CD14-positive monocyte (primary cell): ENCODE data around the gene MYO5B. TPM values are rescaled to one million over a fixed set of nuclear protein-coding genes. Genes with fewer than 3 reads are reported as not detected.

Source experiments
- DNase-seq, 3 donors: peaks; one replicate each; pipeline ENCODE4 v3.0.0-alpha.2; 2011 to 2022
- H2AFZ ChIP-seq: 2 replicates; pipeline ENCODE4 v1.6.0; 2012; ENCODE audit warnings: mild to moderate bottlenecking, low read depth, low read length, inconsistent platforms; ENCODE audit not compliant: insufficient read depth, poor library complexity, severe bottlenecking
- H3K27ac ChIP-seq, 2 donors: 1 replicate in 1 of 2; 2 replicates in 1 of 2; pipeline ENCODE4 v1.5.1; 2012 to 2013; ENCODE audit warnings: low read length in 2 of 2, control low read depth in 1 of 2, inconsistent platforms in 1 of 2, low read depth in 1 of 2, mild to moderate bottlenecking in 1 of 2
- H3K27me3 ChIP-seq, 2 donors: one replicate each; pipeline versions ENCODE4 v1.6.0 to v1.6.1; 2011 to 2013; ENCODE audit warnings: low read length in 2 of 2; ENCODE audit not compliant: control insufficient read depth in 2 of 2, insufficient read depth in 2 of 2
- H3K36me3 ChIP-seq, 2 donors: replicated peaks in 1 of 2; 1 replicate in 1 of 2; 2 replicates in 1 of 2; pipeline versions ENCODE4 v1.5.1 to v1.6.1; 2012 to 2013; ENCODE audit warnings: low read length in 2 of 2, control low read depth in 1 of 2, inconsistent platforms in 1 of 2, mild to moderate bottlenecking in 1 of 2; ENCODE audit not compliant: insufficient read depth in 2 of 2, control insufficient read depth in 1 of 2
- H3K4me1 ChIP-seq, 2 donors: 1 replicate in 1 of 2; 2 replicates in 1 of 2; pipeline versions ENCODE4 v1.5.1 to v1.6.1; 2012 to 2013; ENCODE audit warnings: low read length in 2 of 2, control low read depth in 1 of 2, inconsistent platforms in 1 of 2, mild to moderate bottlenecking in 1 of 2, moderate library complexity in 1 of 2; ENCODE audit not compliant: insufficient read depth in 2 of 2, control insufficient read depth in 1 of 2
- H3K4me2 ChIP-seq: replicated peaks from 2 replicates; pipeline ENCODE3; 2012; ENCODE audit warnings: low read length, moderate library complexity, mild to moderate bottlenecking; ENCODE audit not compliant: poor library complexity, severe bottlenecking; ENCODE audit errors: extremely low read depth
- H3K4me3 ChIP-seq, 3 experiments: fragments of 200-600 bp in 1 of 3; sonication (generic) in 1 of 3; replicated peaks in 1 of 3; 1 replicate in 2 of 3; 2 replicates in 1 of 3; pipeline ENCODE4 v1.5.1; 2011 to 2013; ENCODE audit warnings: low read length in 3 of 3, mild to moderate bottlenecking in 3 of 3, control low read depth in 2 of 3, low read depth in 2 of 3, inconsistent platforms in 1 of 3, moderate library complexity in 1 of 3
- H3K79me2 ChIP-seq: 2 replicates; pipeline ENCODE4 v1.6.0; 2012; ENCODE audit warnings: mild to moderate bottlenecking, control low read depth, inconsistent platforms, low read length, moderate library complexity; ENCODE audit not compliant: insufficient read depth
- H3K9ac ChIP-seq: 2 replicates; pipeline ENCODE4 v1.6.0; 2017; ENCODE audit warnings: low read length, mild to moderate bottlenecking; ENCODE audit not compliant: insufficient read depth, poor library complexity, severe bottlenecking
- H3K9me3 ChIP-seq, 2 donors: replicated peaks in 1 of 2; 1 replicate in 1 of 2; 2 replicates in 1 of 2; pipeline versions ENCODE4 v1.5.1 to v1.6.1; 2012 to 2013; ENCODE audit warnings: low read length in 2 of 2, control low read depth in 1 of 2; ENCODE audit not compliant: control insufficient read depth in 1 of 2, insufficient read depth in 1 of 2
- H4K20me1 ChIP-seq: 2 replicates; pipeline ENCODE4 v1.6.0; 2012; ENCODE audit warnings: mild to moderate bottlenecking, low read length, control low read depth, moderate library complexity; ENCODE audit not compliant: insufficient read depth
- H3K27ac Mint-ChIP-seq, 7 donors: one replicate each; pipeline ENCODE4 v1.8.0; 2020; ENCODE audit warnings: mild to moderate bottlenecking in 7 of 7, mixed read lengths in 7 of 7, moderate library complexity in 6 of 7, inconsistent platforms in 2 of 7
- H3K27me3 Mint-ChIP-seq, 3 donors: one replicate each; pipeline ENCODE4 v1.8.0; 2021 to 2022; ENCODE audit warnings: low read depth in 3 of 3, mild to moderate bottlenecking in 3 of 3, mixed read lengths in 3 of 3, moderate library complexity in 3 of 3, inconsistent platforms in 1 of 3
- H3K36me3 Mint-ChIP-seq, 2 donors: one replicate each; pipeline ENCODE4 v1.8.0; 2020; ENCODE audit warnings: mixed read lengths in 2 of 2, inconsistent platforms in 1 of 2, mild to moderate bottlenecking in 1 of 2
- H3K4me1 Mint-ChIP-seq: one replicate; pipeline ENCODE4 v1.8.0; 2020; ENCODE audit warnings: mild to moderate bottlenecking, mixed read lengths
- H3K4me3 Mint-ChIP-seq, 2 donors: one replicate each; pipeline ENCODE4 v1.8.0; 2020; ENCODE audit warnings: mild to moderate bottlenecking in 2 of 2, mixed read lengths in 2 of 2, moderate library complexity in 1 of 2
- H3K9me3 Mint-ChIP-seq, 7 donors: one replicate each; pipeline ENCODE4 v1.8.0; 2020 to 2022; ENCODE audit warnings: mixed read lengths in 7 of 7, mild to moderate bottlenecking in 6 of 7, moderate library complexity in 6 of 7, inconsistent platforms in 2 of 7
- CTCF ChIP-seq: fragments of 200-600 bp; IDR thresholded peaks from one replicate; pipeline ENCODE4 v1.8.0; 2022; ENCODE audit warnings: antibody characterized with exemption, mild to moderate bottlenecking
- WGBS: methylation state at CpG from one replicate; pipeline ENCODE4 v1.1.5; 2013; ENCODE audit warnings: missing lambda C conversion rate; ENCODE audit not compliant: insufficient coverage; 5-methylcytosine and 5-hydroxymethylcytosine counted together
- intact Hi-C, 2 donors: fragments of 100-400 bp; cut with micrococcal nuclease; formaldehyde crosslinking; loops; one replicate each; pipeline versions ENCODE4 v1.15.0 to v1.15.1; 2023
- polyA plus RNA-seq, 3 donors: library from polyadenylated mRNA; depleted of rRNA in 1 of 3; unstranded in 2 of 3; stranded (reverse) in 1 of 3; fragments of 300-500 nt in 2 of 3; fragments of >200 nt in 1 of 3; fragmentation: Illumina TruSeq in 2 of 3; gene quantifications; 1 replicate in 2 of 3; 2 replicates in 1 of 3; pipeline ENCODE4 v1.2.3, GENCODE V29; 2012 to 2021

MYO5B gene
- polyA plus RNA-seq, 3 donors = 0.04 TPM; not detected in 2

DNA sequence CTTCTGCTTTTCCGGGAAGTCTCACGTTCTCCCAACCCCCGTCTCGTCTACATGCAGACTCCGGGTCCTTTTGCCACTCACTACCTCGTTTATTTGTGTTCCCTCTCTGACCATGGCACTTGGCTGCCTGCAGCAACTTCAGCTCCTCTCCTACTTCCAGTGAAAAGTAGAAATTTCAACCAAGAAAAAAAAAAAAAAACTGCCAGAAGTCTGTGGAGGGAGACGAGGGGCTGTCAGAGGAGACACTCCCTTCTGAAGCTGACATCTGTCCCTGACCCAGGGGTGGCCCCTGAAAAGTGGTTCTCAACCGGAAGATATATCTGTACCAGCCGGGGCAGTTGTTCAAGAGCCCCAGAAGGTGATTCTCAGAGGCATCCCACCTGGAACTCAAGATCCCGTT lies 742 bp upstream of the MYO5B start:
- no peaks in the 10 kb centered on the region for H3K79me2 ChIP-seq

More for the DNA sequence above, 742 bp upstream of the MYO5B start:
- H3K9ac ChIP-seq = no peak overlapping the region
- intact Hi-C loops = no loop called here
- DNase-seq = no peak
- Mint-ChIP-seq H3K4me3 (peak overlapping the region in 1 of 2 donors; percentile 56), H3K27ac (no peak overlapping the region), H3K27me3 (peaks cover 63 to 79% (median 68%) of the 10 kb centered on the region in 3 donors), H3K36me3 (peaks cover 0 to 3% of the 10 kb centered on the region in 2 donors), H3K9me3 (peaks cover 0 to 10% (median 7%) of the 10 kb centered on the region in 7 donors), H3K4me1 (peaks cover 9% of the 10 kb centered on the region)
- 38% methylated on average over 7 of the region's 10 CpGs for WGBS
- H3K4me3 ChIP-seq = no peak overlapping the region
- H3K27ac ChIP-seq = no peak overlapping the region
- H3K9me3 ChIP-seq = peaks cover 0 to 13% of the 10 kb centered on the region in 2 donors
- H3K36me3 ChIP-seq = no peaks in the 10 kb centered on the region
- H3K4me2 ChIP-seq = no peak overlapping the region
- peaks cover 2 to 11% of the 10 kb centered on the region in 2 donors for H3K4me1 ChIP-seq
- H2AFZ ChIP-seq = no peak overlapping the region
- H4K20me1 ChIP-seq = no peaks in the 10 kb centered on the region
- H3K27me3 ChIP-seq = peaks cover 54 to 66% of the 10 kb centered on the region in 2 donors
- no peak for TF ChIP-seq CTCF
